ENCODE measurements around the gene SLC26A8.
"Not testable (repeated sequence)": the region's sequence is repeated elsewhere in the genome, so short reads cannot be mapped to it uniquely, and the experiment has no call there.

The SLC26A8 gene

GRCh38 chr6:35936681-35937359, 87.6 kb downstream of the SLC26A8 start:
- no peak for DNase-seq
- H3K27ac Mint-ChIP-seq: no peak overlapping the region
- H3K9me3 Mint-ChIP-seq: peaks cover 5% of the 10 kb centered on the region
- H3K4me1 Mint-ChIP-seq: peaks cover 7% of the 10 kb centered on the region
- CTCF ChIA-PET: interaction anchor here (0.6 kb wide), 1 partner anchor 405 kb away, joined by 3 read pairs; no protein-coding TSS in a partner anchor
- peaks cover 32% of the 10 kb centered on the region for H3K27me3 Mint-ChIP-seq
- peaks cover 3% of the 10 kb centered on the region for H3K36me3 Mint-ChIP-seq
- H3K4me3 Mint-ChIP-seq: no peak overlapping the region

- no peak overlapping the region for H3K4me3 Mint-ChIP-seq
- peaks cover 3% of the 10 kb centered on the region for H3K36me3 Mint-ChIP-seq
- H3K27ac Mint-ChIP-seq: no peak overlapping the region
- CTCF ChIA-PET: no interaction called here
- peaks cover 28% of the 10 kb centered on the region for H3K27me3 Mint-ChIP-seq
- DNase-seq: no peak
- peaks cover 3% of the 10 kb centered on the region for H3K9me3 Mint-ChIP-seq
- H3K4me1 Mint-ChIP-seq: peaks cover 7% of the 10 kb centered on the region
These were observed 89.0 kb downstream of the SLC26A8 start for GRCh38 chr6:35935469-35935868.

- Mint-ChIP-seq H3K9me3 (peaks cover 3% of the 10 kb centered on the region), H3K27me3 (peaks cover 28% of the 10 kb centered on the region), H3K4me1 (peaks cover 7% of the 10 kb centered on the region), H3K27ac (no peak overlapping the region), H3K4me3 (no peak overlapping the region), H3K36me3 (peaks cover 3% of the 10 kb centered on the region)
- DNase-seq: no peak
- CTCF ChIA-PET: interaction anchor here (0.7 kb wide), 1 partner anchor 22 kb away, joined by 3 read pairs; no protein-coding TSS in a partner anchor
These were observed 90.6 kb downstream of the SLC26A8 start for GRCh38 chr6:35933844-35934243.

- H3K4me3 Mint-ChIP-seq, H3K4me1 Mint-ChIP-seq, DNase-seq, H3K27ac Mint-ChIP-seq, H3K36me3 Mint-ChIP-seq, H3K9me3 Mint-ChIP-seq: not testable (repeated sequence)
- H3K27me3 Mint-ChIP-seq: peaks cover 20% of the 10 kb centered on the region
- CTCF ChIA-PET: interaction anchor here (0.9 kb wide), 1 partner anchor 29 kb away, joined by 3 read pairs; no protein-coding TSS in a partner anchor
These were observed 92.6 kb downstream of the SLC26A8 start for GRCh38 chr6:35931873-35932272.

- CTCF ChIA-PET: no interaction called here
- no peaks in the 10 kb centered on the region for H3K9me3 Mint-ChIP-seq
- peaks cover 7% of the 10 kb centered on the region for H3K4me1 Mint-ChIP-seq
- no peak overlapping the region for H3K27ac Mint-ChIP-seq
- H3K4me3 Mint-ChIP-seq: no peak overlapping the region
- H3K27me3 Mint-ChIP-seq: peaks cover 16% of the 10 kb centered on the region
- peaks cover 3% of the 10 kb centered on the region for H3K36me3 Mint-ChIP-seq
- no peak for DNase-seq
These were observed 93.3 kb downstream of the SLC26A8 start for GRCh38 chr6:35931120-35931561.

- Mint-ChIP-seq H3K27ac (no peak overlapping the region), H3K9me3 (no peaks in the 10 kb centered on the region), H3K4me3 (no peak overlapping the region), H3K4me1 (peaks cover 7% of the 10 kb centered on the region), H3K36me3 (peaks cover 3% of the 10 kb centered on the region), H3K27me3 (peaks cover 7% of the 10 kb centered on the region)
- CTCF ChIA-PET: no interaction called here
- DNase-seq: no peak
These were observed 94.8 kb downstream of the SLC26A8 start for GRCh38 chr6:35929601-35930000.

GRCh38 chr6:35926509-35927215, 97.8 kb downstream of the SLC26A8 start:
- Mint-ChIP-seq H3K27me3 (no peaks in the 10 kb centered on the region), H3K9me3 (no peaks in the 10 kb centered on the region), H3K36me3 (no peaks in the 10 kb centered on the region), H3K4me1 (peaks cover 13% of the 10 kb centered on the region), H3K4me3 (no peak overlapping the region), H3K27ac (no peak overlapping the region)
- no peak for DNase-seq
- CTCF ChIA-PET: no interaction called here

- CTCF ChIA-PET: no interaction called here
- no peaks in the 10 kb centered on the region for H3K9me3 Mint-ChIP-seq
- H3K27ac Mint-ChIP-seq: no peak overlapping the region
- H3K36me3 Mint-ChIP-seq: no peaks in the 10 kb centered on the region
- H3K27me3 Mint-ChIP-seq: no peaks in the 10 kb centered on the region
- peaks cover 18% of the 10 kb centered on the region for H3K4me1 Mint-ChIP-seq
- no peak for DNase-seq
- H3K4me3 Mint-ChIP-seq: no peak overlapping the region
These were observed 98.5 kb downstream of the SLC26A8 start for GRCh38 chr6:35925961-35926360.

GRCh38 chr6:35924146-35924545, 100.3 kb downstream of the SLC26A8 start:
- H3K27ac Mint-ChIP-seq: no peak overlapping the region
- CTCF ChIA-PET: no interaction called here
- H3K4me1 Mint-ChIP-seq: peaks cover 19% of the 10 kb centered on the region
- no peaks in the 10 kb centered on the region for H3K27me3 Mint-ChIP-seq
- no peaks in the 10 kb centered on the region for H3K9me3 Mint-ChIP-seq
- no peak for DNase-seq
- H3K36me3 Mint-ChIP-seq: peaks cover 7% of the 10 kb centered on the region
- H3K4me3 Mint-ChIP-seq: no peak overlapping the region

- H3K36me3 Mint-ChIP-seq: peaks cover 12% of the 10 kb centered on the region
- no peaks in the 10 kb centered on the region for H3K9me3 Mint-ChIP-seq
- no peak overlapping the region for H3K27ac Mint-ChIP-seq
- H3K4me1 Mint-ChIP-seq: peaks cover 38% of the 10 kb centered on the region
- H3K27me3 Mint-ChIP-seq: no peaks in the 10 kb centered on the region
- no peak for DNase-seq
- CTCF ChIA-PET: no interaction called here
- peak overlapping the region; percentile 81 for H3K4me3 Mint-ChIP-seq
These were observed 102.3 kb downstream of the SLC26A8 start for GRCh38 chr6:35922139-35922554.

GRCh38 chr6:35920793-35921732, 103.4 kb downstream of the SLC26A8 start, which contains the start of gene SRPK1:
Gene SRPK1, minus strand, starts transcription at chr6:35921098. Its CDS starts 42 bp downstream, at chr6:35921056.
- no peaks in the 10 kb centered on the region for H3K9me3 Mint-ChIP-seq
- H3K27me3 Mint-ChIP-seq: no peaks in the 10 kb centered on the region
- CTCF ChIA-PET: interaction anchor here (0.8 kb wide), 1 partner anchor 174 kb away, joined by 3 read pairs; no protein-coding TSS in a partner anchor
- peak; percentile 91 for DNase-seq
- H3K4me3 Mint-ChIP-seq: peak within 1 kb of the TSS; percentile 86
- H3K27ac Mint-ChIP-seq: peak within 1 kb of the TSS; percentile 87
- H3K36me3 Mint-ChIP-seq: peaks cover 20% of the 10 kb centered on the region
- peaks cover 41% of the 10 kb centered on the region for H3K4me1 Mint-ChIP-seq

GRCh38 chr6:35919827-35920751, 104.4 kb downstream of the SLC26A8 start:
- Mint-ChIP-seq H3K27me3 (no peaks in the 10 kb centered on the region), H3K9me3 (no peaks in the 10 kb centered on the region), H3K27ac (peak overlapping the region; percentile 87), H3K36me3 (peaks cover 23% of the 10 kb centered on the region), H3K4me1 (peaks cover 41% of the 10 kb centered on the region), H3K4me3 (peak overlapping the region; percentile 86)
- CTCF ChIA-PET: no interaction called here
- DNase-seq: peak; percentile 55

- Mint-ChIP-seq H3K27me3 (no peaks in the 10 kb centered on the region), H3K4me3 (peak overlapping the region; percentile 86), H3K36me3 (peaks cover 26% of the 10 kb centered on the region), H3K9me3 (no peaks in the 10 kb centered on the region), H3K27ac (peak overlapping the region; percentile 87), H3K4me1 (peaks cover 41% of the 10 kb centered on the region)
- no peak for DNase-seq
- CTCF ChIA-PET: no interaction called here
These were observed 105.2 kb downstream of the SLC26A8 start for GRCh38 chr6:35919085-35919826.
